Panc1 (cell line): Measurements from ENCODE around the gene QRFPR. TPM values are rescaled to one million over a fixed set of nuclear protein-coding genes. Genes with fewer than 3 reads are reported as not detected.

ENCODE experiments used
- ATAC-seq: fragments of 200-7000 bp; cut with Tn5 transposase; 2 replicates; pipeline ENCODE4 v1.9.1; 2020; ENCODE audit warnings: mild to moderate bottlenecking, moderate library complexity
- BruUV-seq: library from RNA; stranded (reverse); fragments of 400-500 nt; replicated peaks from 2 replicates; lab custom pipeline; 2021; lab: Mats Ljungman, UMichigan
- CTCF ChIA-PET: fragments of 300-600 bp; sonication (Branson Sonifier 250); formaldehyde crosslinking; loops from one replicate; lab custom pipeline; 2022; ENCODE audit warnings: antibody characterized with exemption; lab: Charles Lee
- POLR2A ChIA-PET: fragments of 300-600 bp; sonication (Branson Sonifier 250); formaldehyde crosslinking; loops from one replicate; lab custom pipeline; 2022; ENCODE audit warnings: antibody characterized with exemption; lab: Charles Lee
- DNase-seq: peaks from one replicate; pipeline ENCODE4 v3.0.0-alpha.2; 2010; ENCODE audit warnings: low read depth, low spot score
- H3K27ac ChIP-seq: 2 replicates; pipeline ENCODE4 v1.5.1; 2011; ENCODE audit warnings: mild to moderate bottlenecking, low read length, inconsistent platforms
- H3K27me3 ChIP-seq: fragments of 200-500 bp; sonication (Bioruptor generic); 2 replicates; pipeline ENCODE4 v1.6.0; 2014; ENCODE audit warnings: low read length, inconsistent platforms; ENCODE audit not compliant: control insufficient read depth, insufficient read depth
- H3K36me3 ChIP-seq: fragments of 200-500 bp; sonication (Bioruptor generic); 2 replicates; pipeline ENCODE4 v1.5.1; 2014; ENCODE audit warnings: inconsistent platforms, mild to moderate bottlenecking, low read length, moderate library complexity; ENCODE audit not compliant: control insufficient read depth, insufficient read depth
- H3K4me1 ChIP-seq: 2 replicates; pipeline ENCODE4 v1.5.1; 2011; ENCODE audit warnings: inconsistent platforms, mild to moderate bottlenecking, low read length, moderate library complexity; ENCODE audit not compliant: control insufficient read depth, insufficient read depth
- H3K4me3 ChIP-seq, 2 experiments: 2 replicates each; pipeline ENCODE4 v1.5.1; 2011 to 2012; ENCODE audit warnings: low read depth in 2 of 2, low read length in 2 of 2, mild to moderate bottlenecking in 2 of 2, inconsistent platforms in 1 of 2, moderate library complexity in 1 of 2
- H3K9me3 ChIP-seq: fragments of 200-500 bp; sonication (Bioruptor generic); 2 replicates; pipeline ENCODE4 v1.5.1; 2014; ENCODE audit warnings: low read depth, mild to moderate bottlenecking, inconsistent platforms, low read length, moderate library complexity; ENCODE audit not compliant: control insufficient read depth, insufficient read depth
- CTCF ChIP-seq: fragments of 450-650 bp; IDR thresholded peaks from 2 replicates; pipeline ENCODE4 v1.5.1; 2017; ENCODE audit warnings: mild to moderate bottlenecking
- POLR2AphosphoS5 ChIP-seq: IDR thresholded peaks from 2 replicates; pipeline ENCODE4 v1.6.1; 2012; ENCODE audit warnings: mild to moderate bottlenecking, low read depth, low read length, moderate library complexity
- REST ChIP-seq, 2 experiments: IDR thresholded peaks; 2 replicates each; pipeline ENCODE4 v1.6.1; 2011 to 2012; ENCODE audit warnings: low read depth in 2 of 2, control low read depth in 1 of 2, low read length in 1 of 2, mild to moderate bottlenecking in 1 of 2, moderate library complexity in 1 of 2; ENCODE audit not compliant: insufficient read depth in 1 of 2
- SIN3A ChIP-seq: IDR thresholded peaks from 2 replicates; pipeline ENCODE4 v1.6.1; 2012; ENCODE audit warnings: low read depth, mild to moderate bottlenecking, low read length, moderate library complexity, borderline replicate concordance; ENCODE audit not compliant: insufficient read depth
- TCF7L2 ChIP-seq: IDR thresholded peaks from 2 replicates; pipeline ENCODE4 v1.6.1; 2011; ENCODE audit warnings: mild to moderate bottlenecking, low read depth, low read length, inconsistent platforms
- in situ Hi-C: cut with HindIII; loops from 2 replicates; pipeline ENCODE4 v1.10.0; 2016; ENCODE audit warnings: low sequenced_read_pairs, low pct_unique_long_range_greater_than_20kb
- intact Hi-C: fragments of 100-400 bp; cut with micrococcal nuclease; formaldehyde crosslinking; loops from one replicate; pipeline ENCODE4 v1.10.0; 2022; ENCODE audit not compliant: unreplicated experiment
- total RNA-seq: library from RNA; stranded (reverse); gene quantifications from one replicate; pipeline ENCODE4 v1.2.1, GENCODE V29; 2021; ENCODE audit not compliant: unreplicated experiment

QRFPR gene
- total RNA-seq, 1 experiment from 2014 or later: not detected

- Histone ChIP-seq H3K9me3 (no peaks in the 10 kb centered on the region), H3K4me1 (no peaks in the 10 kb centered on the region), H3K27me3 (no peaks in the 10 kb centered on the region), H3K27ac (no peak overlapping the region), H3K36me3 (no peaks in the 10 kb centered on the region), H3K4me3 (no peak overlapping the region)
- CTCF ChIA-PET: no interaction called here
- BruUV-seq: no TSS peak
- DNase-seq (no peak), ATAC-seq (no peak)
- POLR2A ChIA-PET: no interaction called here
- intact Hi-C loops (no loop called here), in situ Hi-C loops (no loop called here)
- TF ChIP-seq POLR2AphosphoS5 (no peak), SIN3A (no peak), REST (IDR thresholded peaks at IDR 0.05; ENCODE audit: insufficient read depth in 1 of 2, low read depth in 2 of 2, low read length in 1 of 2) (no peak), CTCF (no peak), TCF7L2 (no peak)
These were observed 42.3 kb downstream of the QRFPR start for GRCh38 chr4:121338518-121338917.

- in situ Hi-C loops: no loop called here
- no peak overlapping the region for H3K4me3 ChIP-seq
- no peaks in the 10 kb centered on the region for H3K4me1 ChIP-seq
- intact Hi-C loops: no loop called here
- DNase-seq (no peak), ATAC-seq (no peak)
- H3K9me3 ChIP-seq: no peaks in the 10 kb centered on the region
- POLR2A ChIA-PET: no interaction called here
- H3K27me3 ChIP-seq: no peaks in the 10 kb centered on the region
- TF ChIP-seq CTCF (no peak), TCF7L2 (no peak), REST (IDR thresholded peaks at IDR 0.05; ENCODE audit: insufficient read depth in 1 of 2, low read depth in 2 of 2, low read length in 1 of 2) (no peak), SIN3A (no peak), POLR2AphosphoS5 (no peak)
- BruUV-seq: no TSS peak
- CTCF ChIA-PET: no interaction called here
- H3K36me3 ChIP-seq: no peaks in the 10 kb centered on the region
- H3K27ac ChIP-seq: no peak overlapping the region
These were observed 44.1 kb downstream of the QRFPR start for GRCh38 chr4:121336706-121337105.
